Progenitor cell of endocrine pancreas (in vitro differentiated cells): ENCODE results near the gene ATG9B. TPM values are rescaled to one million over a fixed set of nuclear protein-coding genes. Genes with fewer than 3 reads are reported as not detected.

ENCODE experiments used
- DNase-seq: peaks from one replicate; pipeline ENCODE4 v3.0.0; 2021; ENCODE audit warnings: low spot score; ENCODE audit not compliant: unreplicated experiment
- H3K27ac Mint-ChIP-seq: 2 replicates; pipeline ENCODE4 v1.8.0; 2021; ENCODE audit warnings: mild to moderate bottlenecking, moderate library complexity, mixed read lengths
- H3K27me3 Mint-ChIP-seq: 2 replicates; pipeline ENCODE4 v1.8.0; 2021; ENCODE audit warnings: mixed read lengths
- H3K36me3 Mint-ChIP-seq: 2 replicates; pipeline ENCODE4 v1.8.0; 2022; ENCODE audit warnings: mixed read lengths; ENCODE audit not compliant: insufficient read depth
- H3K4me1 Mint-ChIP-seq: 2 replicates; pipeline ENCODE4 v1.8.0; 2021; ENCODE audit warnings: low read depth, mixed read lengths
- H3K4me3 Mint-ChIP-seq: 2 replicates; pipeline ENCODE4 v1.8.0; 2021; ENCODE audit warnings: low read depth, mild to moderate bottlenecking, moderate library complexity, mixed read lengths
- H3K9me3 Mint-ChIP-seq: 2 replicates; pipeline ENCODE4 v1.8.0; 2021; ENCODE audit warnings: low read depth, mixed read lengths
- total RNA-seq: library from RNA; stranded (reverse); gene quantifications from 2 replicates; pipeline ENCODE4 v1.2.1, GENCODE V29; 2021
- TF ChIP-seq, protein P1 (sequence below): fragments of 200-600 bp; sonication (generic); IDR thresholded peaks from one replicate; pipeline ENCODE4 v1.5.0; 2021; ENCODE audit warnings: antibody characterized with exemption, mild to moderate bottlenecking; ENCODE audit not compliant: unreplicated experiment

The ATG9B gene
- total RNA-seq, 1 donor from 2014 or later: 0.79 TPM

DNA sequence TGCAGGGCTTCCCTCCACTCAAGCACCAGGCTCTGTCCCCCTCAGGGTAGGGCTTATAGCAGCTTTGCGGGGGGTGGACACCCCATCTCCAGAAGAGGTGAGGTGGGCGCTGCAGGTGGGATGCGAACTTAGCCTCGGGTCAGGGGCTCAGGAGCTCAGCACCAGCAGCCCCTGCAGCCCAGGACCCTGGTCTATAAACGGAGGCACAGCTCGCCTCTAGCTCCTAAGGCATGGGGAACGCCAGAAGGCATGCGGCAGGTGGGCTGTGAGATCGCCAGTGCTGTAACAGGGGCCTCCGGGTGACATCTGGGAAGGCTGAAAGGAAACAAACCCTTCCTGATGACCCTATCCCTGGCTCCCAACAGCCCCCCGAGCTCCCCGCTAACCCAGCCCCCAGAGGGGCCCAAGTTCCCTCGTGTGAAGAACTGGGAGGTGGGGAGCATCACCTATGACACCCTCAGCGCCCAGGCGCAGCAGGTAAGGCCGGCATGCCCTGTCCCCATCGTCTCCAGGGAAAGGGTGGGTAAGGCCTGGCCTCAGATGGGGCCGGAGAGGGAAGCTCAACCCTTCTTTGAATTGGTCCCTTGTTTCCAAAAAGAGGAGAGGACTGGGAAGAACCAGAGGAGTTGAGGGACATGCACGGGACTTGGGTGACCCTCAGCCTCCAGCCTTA, 29.3 kb downstream of the ATG9B start:
- Mint-ChIP-seq H3K27ac (no peak overlapping the region), H3K27me3 (peaks cover 12% of the 10 kb centered on the region), H3K9me3 (no peaks in the 10 kb centered on the region), H3K4me1 (no peaks in the 10 kb centered on the region), H3K36me3 (no peaks in the 10 kb centered on the region), H3K4me3 (no peak overlapping the region)
- no peak for DNase-seq
- TF ChIP-seq, protein P1, sequence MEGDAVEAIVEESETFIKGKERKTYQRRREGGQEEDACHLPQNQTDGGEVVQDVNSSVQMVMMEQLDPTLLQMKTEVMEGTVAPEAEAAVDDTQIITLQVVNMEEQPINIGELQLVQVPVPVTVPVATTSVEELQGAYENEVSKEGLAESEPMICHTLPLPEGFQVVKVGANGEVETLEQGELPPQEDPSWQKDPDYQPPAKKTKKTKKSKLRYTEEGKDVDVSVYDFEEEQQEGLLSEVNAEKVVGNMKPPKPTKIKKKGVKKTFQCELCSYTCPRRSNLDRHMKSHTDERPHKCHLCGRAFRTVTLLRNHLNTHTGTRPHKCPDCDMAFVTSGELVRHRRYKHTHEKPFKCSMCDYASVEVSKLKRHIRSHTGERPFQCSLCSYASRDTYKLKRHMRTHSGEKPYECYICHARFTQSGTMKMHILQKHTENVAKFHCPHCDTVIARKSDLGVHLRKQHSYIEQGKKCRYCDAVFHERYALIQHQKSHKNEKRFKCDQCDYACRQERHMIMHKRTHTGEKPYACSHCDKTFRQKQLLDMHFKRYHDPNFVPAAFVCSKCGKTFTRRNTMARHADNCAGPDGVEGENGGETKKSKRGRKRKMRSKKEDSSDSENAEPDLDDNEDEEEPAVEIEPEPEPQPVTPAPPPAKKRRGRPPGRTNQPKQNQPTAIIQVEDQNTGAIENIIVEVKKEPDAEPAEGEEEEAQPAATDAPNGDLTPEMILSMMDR: no peak

DNA sequence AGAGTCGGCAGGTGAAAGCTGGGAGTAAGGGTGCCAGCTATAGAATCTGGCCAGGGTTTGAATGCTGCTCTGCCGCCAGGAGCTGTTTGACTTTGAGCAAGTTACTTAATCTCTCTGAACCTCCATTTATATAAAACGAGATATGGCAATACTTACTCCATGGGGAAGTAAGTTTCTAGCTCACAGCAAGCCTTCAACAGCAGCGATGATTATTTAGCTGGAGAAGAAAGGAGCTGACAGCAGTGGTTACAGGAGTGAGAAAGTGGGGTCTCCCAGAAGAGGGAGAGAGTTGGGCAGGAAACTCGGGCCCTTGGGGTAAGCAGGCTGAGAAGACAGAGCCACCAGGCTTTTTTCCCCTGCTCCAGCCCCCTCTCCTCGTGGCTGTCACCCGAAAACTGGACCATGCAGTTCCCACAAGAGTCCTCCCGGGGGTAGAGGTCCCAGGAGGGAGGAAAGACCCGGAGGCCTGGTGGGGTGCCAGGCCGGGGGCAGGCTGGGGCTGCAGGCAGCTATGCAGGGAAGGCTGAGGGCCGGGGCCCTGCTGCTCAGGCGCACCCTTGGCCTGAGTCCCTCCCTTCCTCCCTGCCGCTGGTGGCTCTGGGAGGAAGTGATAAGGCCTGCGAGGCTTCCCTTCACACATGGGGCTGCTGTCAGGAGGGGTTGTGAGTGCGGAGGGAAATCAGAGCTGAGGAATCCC, 30.0 kb downstream of the ATG9B start:
- H3K9me3 Mint-ChIP-seq: no peaks in the 10 kb centered on the region
- TF ChIP-seq, protein P1: no peak
- DNase-seq: no peak
- H3K4me3 Mint-ChIP-seq: no peak overlapping the region
- no peaks in the 10 kb centered on the region for H3K36me3 Mint-ChIP-seq
- H3K27ac Mint-ChIP-seq: no peak overlapping the region
- no peaks in the 10 kb centered on the region for H3K4me1 Mint-ChIP-seq
- peaks cover 19% of the 10 kb centered on the region for H3K27me3 Mint-ChIP-seq

DNA sequence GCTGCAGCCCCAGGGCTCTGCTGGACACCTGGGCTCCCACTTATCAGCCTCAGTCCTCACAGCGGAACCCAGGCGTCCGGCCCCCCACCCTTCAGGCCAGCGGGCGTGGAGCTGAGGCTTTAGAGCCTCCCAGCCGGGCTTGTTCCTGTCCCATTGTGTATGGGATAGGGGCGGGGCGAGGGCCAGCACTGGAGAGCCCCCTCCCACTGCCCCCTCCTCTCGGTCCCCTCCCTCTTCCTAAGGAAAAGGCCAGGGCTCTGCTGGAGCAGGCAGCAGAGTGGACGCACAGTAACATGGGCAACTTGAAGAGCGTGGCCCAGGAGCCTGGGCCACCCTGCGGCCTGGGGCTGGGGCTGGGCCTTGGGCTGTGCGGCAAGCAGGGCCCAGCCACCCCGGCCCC, 30.8 kb downstream of the ATG9B start:
- TF ChIP-seq, protein P1: no peak
- no peaks in the 10 kb centered on the region for H3K4me1 Mint-ChIP-seq
- no peak for DNase-seq
- H3K9me3 Mint-ChIP-seq: no peaks in the 10 kb centered on the region
- peaks cover 23% of the 10 kb centered on the region for H3K27me3 Mint-ChIP-seq
- H3K36me3 Mint-ChIP-seq: no peaks in the 10 kb centered on the region
- no peak overlapping the region for H3K4me3 Mint-ChIP-seq
- no peak overlapping the region for H3K27ac Mint-ChIP-seq

DNA sequence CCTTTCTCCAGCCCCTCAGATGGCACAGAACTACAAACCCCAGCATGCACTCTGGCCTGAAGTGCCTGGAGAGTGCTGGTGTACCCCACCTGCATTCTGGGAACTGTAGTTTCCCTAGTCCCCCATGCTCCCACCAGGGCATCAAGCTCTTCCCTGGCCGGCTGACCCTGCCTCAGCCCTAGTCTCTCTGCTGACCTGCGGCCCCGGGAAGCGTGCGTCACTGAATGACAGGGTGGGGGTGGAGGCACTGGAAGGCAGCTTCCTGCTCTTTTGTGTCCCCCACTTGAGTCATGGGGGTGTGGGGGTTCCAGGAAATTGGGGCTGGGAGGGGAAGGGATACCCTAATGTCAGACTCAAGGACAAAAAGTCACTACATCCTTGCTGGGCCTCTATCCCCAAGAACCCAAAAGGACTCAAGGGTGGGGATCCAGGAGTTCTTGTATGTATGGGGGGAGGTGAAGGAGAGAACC, 31.4 kb downstream of the ATG9B start:
- H3K27me3 Mint-ChIP-seq: peaks cover 29% of the 10 kb centered on the region
- TF ChIP-seq, protein P1: no peak
- H3K4me1 Mint-ChIP-seq: no peaks in the 10 kb centered on the region
- H3K36me3 Mint-ChIP-seq: no peaks in the 10 kb centered on the region
- H3K4me3 Mint-ChIP-seq: no peak overlapping the region
- H3K9me3 Mint-ChIP-seq: no peaks in the 10 kb centered on the region
- no peak for DNase-seq
- no peak overlapping the region for H3K27ac Mint-ChIP-seq

DNA sequence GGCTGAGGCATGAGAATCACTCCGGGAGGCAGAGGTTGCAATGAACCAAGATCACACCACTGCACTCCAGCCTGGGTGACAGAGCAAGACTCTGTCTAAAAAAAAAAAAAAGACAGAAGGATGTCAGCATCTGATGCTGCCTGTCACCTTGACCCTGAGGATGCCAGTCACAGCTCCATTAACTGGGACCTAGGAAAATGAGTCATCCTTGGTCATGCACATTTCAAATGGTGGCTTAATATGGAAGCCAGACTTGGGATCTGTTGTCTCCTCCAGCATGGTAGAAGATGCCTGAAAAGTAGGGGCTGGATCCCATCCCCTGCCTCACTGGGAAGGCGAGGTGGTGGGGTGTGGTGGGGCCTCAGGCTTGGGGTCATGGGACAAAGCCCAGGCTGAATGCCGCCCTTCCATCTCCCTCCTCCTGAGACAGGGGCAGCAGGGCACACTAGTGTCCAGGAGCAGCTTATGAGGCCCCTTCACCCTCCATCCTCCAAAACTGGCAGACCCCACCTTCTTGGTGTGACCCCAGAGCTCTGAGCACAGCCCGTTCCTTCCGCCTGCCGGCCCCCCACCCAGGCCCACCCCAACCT, 32.1 kb downstream of the ATG9B start:
- DNase-seq: no peak
- no peaks in the 10 kb centered on the region for H3K36me3 Mint-ChIP-seq
- TF ChIP-seq, protein P1: no peak
- peaks cover 31% of the 10 kb centered on the region for H3K27me3 Mint-ChIP-seq
- H3K4me1 Mint-ChIP-seq: no peaks in the 10 kb centered on the region
- no peak overlapping the region for H3K4me3 Mint-ChIP-seq
- no peaks in the 10 kb centered on the region for H3K9me3 Mint-ChIP-seq
- H3K27ac Mint-ChIP-seq: no peak overlapping the region
